Measurements from ENCODE around the gene RELN.

The RELN gene

GRCh38 chr7:103995554-103995953, 6.1 kb upstream of the RELN start:
- ATAC-seq, result no peak
- TF ChIP-seq BACH2 (CRISPR knock-in tag; IDR thresholded peaks at IDR 0.05; ENCODE audit: borderline replicate concordance), result no peak

- TF ChIP-seq PPARA (CRISPR knock-in tag; IDR thresholded peaks at IDR 0.05; ENCODE audit: borderline replicate concordance) (no peak), CSRNP3 (CRISPR knock-in tag; IDR thresholded peaks at IDR 0.05) (no peak), OSR1 (CRISPR knock-in tag; IDR thresholded peaks at IDR 0.05) (no peak), ZC3H10 (CRISPR knock-in tag; IDR thresholded peaks at IDR 0.05) (no peak), TCF4 (CRISPR knock-in tag; IDR thresholded peaks at IDR 0.05; ENCODE audit: borderline replicate concordance) (no peak), BACH2 (CRISPR knock-in tag; IDR thresholded peaks at IDR 0.05; ENCODE audit: borderline replicate concordance) (no peak), ISL1 (CRISPR knock-in tag; IDR thresholded peaks at IDR 0.05) (no peak), CSDC2 (CRISPR knock-in tag; IDR thresholded peaks at IDR 0.05) (no peak), ZNF8 (CRISPR knock-in tag; IDR thresholded peaks at IDR 0.05) (no peak), TOX (CRISPR knock-in tag; IDR thresholded peaks at IDR 0.05; ENCODE audit: borderline replicate concordance) (no peak), RARB (CRISPR knock-in tag; IDR thresholded peaks at IDR 0.05) (no peak), ZNF70 (CRISPR knock-in tag; IDR thresholded peaks at IDR 0.05) (no peak), GLIS3 (CRISPR knock-in tag; IDR thresholded peaks at IDR 0.05) (no peak), ARNTL (CRISPR knock-in tag; IDR thresholded peaks at IDR 0.05; ENCODE audit: borderline replicate concordance, low read depth) (no peak), ZFP30 (CRISPR knock-in tag; IDR thresholded peaks at IDR 0.05) (no peak), ZNF565 (CRISPR knock-in tag; conservative IDR thresholded peaks at IDR 0.05; ENCODE audit: low read depth) (no peak), POU6F1 (CRISPR knock-in tag; IDR thresholded peaks at IDR 0.05; ENCODE audit: borderline replicate concordance, low read depth) (no peak), CREB5 (CRISPR knock-in tag; IDR thresholded peaks at IDR 0.05; ENCODE audit: low read depth) (no peak)
- no peak for ATAC-seq
Observed at GRCh38 chr7:103993551-103993950, 4.1 kb upstream of the RELN start.

GRCh38 chr7:103991406-103991805, 1.9 kb upstream of the RELN start:
- TF ChIP-seq RARB (CRISPR knock-in tag; IDR thresholded peaks at IDR 0.05) (no peak), CSDC2 (CRISPR knock-in tag; IDR thresholded peaks at IDR 0.05) (no peak), ARNTL (CRISPR knock-in tag; IDR thresholded peaks at IDR 0.05; ENCODE audit: borderline replicate concordance, low read depth) (no peak), BACH2 (CRISPR knock-in tag; IDR thresholded peaks at IDR 0.05; ENCODE audit: borderline replicate concordance) (no peak), TSHZ2 (CRISPR knock-in tag; IDR thresholded peaks at IDR 0.05) (no peak), ZNF565 (CRISPR knock-in tag; conservative IDR thresholded peaks at IDR 0.05; ENCODE audit: low read depth) (no peak), OSR1 (CRISPR knock-in tag; IDR thresholded peaks at IDR 0.05) (no peak)
- ATAC-seq, result no peak

- TF ChIP-seq SNAI2 (CRISPR knock-in tag; IDR thresholded peaks at IDR 0.05), result no peak
- no peak for TF ChIP-seq TCF4 (CRISPR knock-in tag; IDR thresholded peaks at IDR 0.05; ENCODE audit: borderline replicate concordance)
- TF ChIP-seq PPARA (CRISPR knock-in tag; IDR thresholded peaks at IDR 0.05; ENCODE audit: borderline replicate concordance), result no peak
- no peak for TF ChIP-seq GLIS3 (CRISPR knock-in tag; IDR thresholded peaks at IDR 0.05)
- no peak for TF ChIP-seq ISL1 (CRISPR knock-in tag; IDR thresholded peaks at IDR 0.05)
- no peak for TF ChIP-seq RARB (CRISPR knock-in tag; IDR thresholded peaks at IDR 0.05)
- TF ChIP-seq TSHZ2 (CRISPR knock-in tag; IDR thresholded peaks at IDR 0.05), result no peak
- TF ChIP-seq POU6F1 (CRISPR knock-in tag; IDR thresholded peaks at IDR 0.05; ENCODE audit: borderline replicate concordance, low read depth), result no peak
- ATAC-seq, result peak; percentile 14; the same call in 1 of the 3 replicates
Observed at GRCh38 chr7:103990991-103991390, 1.5 kb upstream of the RELN start.

Measured in SK-N-SH treated with all-trans-retinoic acid at 6 μM for 48 hours (cell line).